T-helper 2 cell (primary cell): Measurements from ENCODE around the gene PABPN1L.

Experiments used
- DNase-seq, 5 experiments: peaks; one replicate each; pipeline versions ENCODE4 v3.0.0 to v3.0.0-alpha.2; 2012 to 2022

The PABPN1L gene

GRCh38 chr16:88868974-88869672 is 2.7 kb upstream of the PABPN1L start:
- no peak for DNase-seq

- no peak for DNase-seq
These were observed 1.3 kb upstream of the PABPN1L start for GRCh38 chr16:88867581-88868246.

GRCh38 chr16:88865742-88866141 is 718 bp downstream of the PABPN1L start:
- no peak for DNase-seq

- DNase-seq = no peak
These were observed 1.1 kb downstream of the PABPN1L start for GRCh38 chr16:88865310-88865709.

- DNase-seq = no peak
These were observed 1.9 kb downstream of the PABPN1L start for GRCh38 chr16:88864521-88864920.

- DNase-seq = no peak
These were observed 2.4 kb downstream of the PABPN1L start for GRCh38 chr16:88864099-88864498.

GRCh38 chr16:88863426-88863825 is 3.0 kb downstream of the PABPN1L start:
- no peak for DNase-seq

- no peak for DNase-seq
These were observed 3.5 kb downstream of the PABPN1L start for GRCh38 chr16:88862968-88863367.

GRCh38 chr16:88861359-88861758 is 5.1 kb downstream of the PABPN1L start:
- DNase-seq = no peak

GRCh38 chr16:88859381-88860091 is 6.9 kb downstream of the PABPN1L start:
- DNase-seq = no peak

- peak; percentile 22 to 84 (median 63) for DNase-seq
These were observed 8.6 kb downstream of the PABPN1L start for GRCh38 chr16:88857728-88858339.

- DNase-seq = peak; percentile 95 to 99 (median 99)
These were observed 9.4 kb downstream of the PABPN1L start, which contains the start of the genes GALNS and TRAPPC2L for GRCh38 chr16:88856828-88857727. Gene GALNS (minus strand): TSS chr16:88856947. CDS start chr16:88856877, 70 bp downstream. Gene TRAPPC2L (plus strand): TSS chr16:88857127. CDS start chr16:88857151, 24 bp downstream.

- peak in 2 of 5 experiments; percentile 9 to 15 for DNase-seq
These were observed 10.2 kb downstream of the PABPN1L start for GRCh38 chr16:88856122-88856827.

GRCh38 chr16:88855736-88856121 is 10.7 kb downstream of the PABPN1L start:
- DNase-seq = no peak

- no peak for DNase-seq
These were observed 11.3 kb downstream of the PABPN1L start for GRCh38 chr16:88855176-88855575.

GRCh38 chr16:88854306-88855111 is 12.0 kb downstream of the PABPN1L start:
- peak in 2 of 5 experiments; percentile 12 to 29 for DNase-seq

- DNase-seq = no peak
These were observed 13.0 kb downstream of the PABPN1L start for GRCh38 chr16:88853325-88853941.

GRCh38 chr16:88851616-88852015 is 14.8 kb downstream of the PABPN1L start:
- DNase-seq = no peak

GRCh38 chr16:88850531-88851199 is 15.8 kb downstream of the PABPN1L start:
- no peak for DNase-seq
